ENCODE data around the gene SLC4A4.

Gene SLC4A4

GRCh38 chr4:71469541-71469940, 130.7 kb downstream of the SLC4A4 start:
- DNase-seq (ENCODE audit: low read depth in 2 of 2): no peak

GRCh38 chr4:71470524-71470923, 131.7 kb downstream of the SLC4A4 start:
- no peak for DNase-seq (ENCODE audit: low read depth in 2 of 2)

GRCh38 chr4:71472946-71473345, 134.1 kb downstream of the SLC4A4 start:
- DNase-seq (ENCODE audit: low read depth in 2 of 2): no peak

GRCh38 chr4:71473541-71474240, 134.9 kb downstream of the SLC4A4 start:
- DNase-seq (ENCODE audit: low read depth in 2 of 2): no peak

GRCh38 chr4:71474731-71475130, 135.9 kb downstream of the SLC4A4 start:
- DNase-seq (ENCODE audit: low read depth in 2 of 2): no peak

- no peak for DNase-seq (ENCODE audit: low read depth in 2 of 2)
Observed at GRCh38 chr4:71476240-71476639, 137.4 kb downstream of the SLC4A4 start.

- no peak for DNase-seq (ENCODE audit: low read depth in 2 of 2)
Observed at GRCh38 chr4:71486550-71487343, 147.9 kb downstream of the SLC4A4 start.

- DNase-seq (ENCODE audit: low read depth in 2 of 2): no peak
Observed at GRCh38 chr4:71487344-71487920, 148.6 kb downstream of the SLC4A4 start.

- no peak for DNase-seq (ENCODE audit: low read depth in 2 of 2)
Observed at GRCh38 chr4:71494539-71494938, 155.7 kb downstream of the SLC4A4 start.

GRCh38 chr4:71495454-71495853, 156.6 kb downstream of the SLC4A4 start:
- no peak for DNase-seq (ENCODE audit: low read depth in 2 of 2)

GRCh38 chr4:71497078-71497477, 158.3 kb downstream of the SLC4A4 start:
- DNase-seq (ENCODE audit: low read depth in 2 of 2): no peak

- no peak for DNase-seq (ENCODE audit: low read depth in 2 of 2)
Observed at GRCh38 chr4:71498002-71498401, 159.2 kb downstream of the SLC4A4 start.

- DNase-seq (ENCODE audit: low read depth in 2 of 2): no peak
Observed at GRCh38 chr4:71498625-71499024, 159.8 kb downstream of the SLC4A4 start.

GRCh38 chr4:71501992-71502391, 163.2 kb downstream of the SLC4A4 start:
- DNase-seq (ENCODE audit: low read depth in 2 of 2): no peak

GRCh38 chr4:71518283-71518989, 179.6 kb downstream of the SLC4A4 start:
- DNase-seq (ENCODE audit: low read depth in 2 of 2): no peak

- no peak for DNase-seq (ENCODE audit: low read depth in 2 of 2)
Observed at GRCh38 chr4:71520308-71520707, 181.5 kb downstream of the SLC4A4 start.

GRCh38 chr4:71520850-71521249, 182.0 kb downstream of the SLC4A4 start:
- DNase-seq (ENCODE audit: low read depth in 2 of 2): no peak

GRCh38 chr4:71524756-71525155, 185.9 kb downstream of the SLC4A4 start:
- DNase-seq (ENCODE audit: low read depth in 2 of 2): no peak

- DNase-seq (ENCODE audit: low read depth in 2 of 2): no peak
Observed at GRCh38 chr4:71526637-71527406, 188.0 kb downstream of the SLC4A4 start.

- DNase-seq (ENCODE audit: low read depth in 2 of 2): no peak
Observed at GRCh38 chr4:71532407-71532806, 193.6 kb downstream of the SLC4A4 start.

GRCh38 chr4:71533121-71533520, 194.3 kb downstream of the SLC4A4 start:
- DNase-seq (ENCODE audit: low read depth in 2 of 2): no peak
